HG02943 (cell line): Measurements from ENCODE around the gene TEAD2.

Source experiments
- ATAC-seq: cut with Tn5 transposase; IDR thresholded peaks from one replicate; pipeline ENCODE4 v1.9.1; 2021; ENCODE audit warnings: mild to moderate bottlenecking, low read depth, moderate library complexity; ENCODE audit not compliant: unreplicated experiment

The TEAD2 gene

DNA sequence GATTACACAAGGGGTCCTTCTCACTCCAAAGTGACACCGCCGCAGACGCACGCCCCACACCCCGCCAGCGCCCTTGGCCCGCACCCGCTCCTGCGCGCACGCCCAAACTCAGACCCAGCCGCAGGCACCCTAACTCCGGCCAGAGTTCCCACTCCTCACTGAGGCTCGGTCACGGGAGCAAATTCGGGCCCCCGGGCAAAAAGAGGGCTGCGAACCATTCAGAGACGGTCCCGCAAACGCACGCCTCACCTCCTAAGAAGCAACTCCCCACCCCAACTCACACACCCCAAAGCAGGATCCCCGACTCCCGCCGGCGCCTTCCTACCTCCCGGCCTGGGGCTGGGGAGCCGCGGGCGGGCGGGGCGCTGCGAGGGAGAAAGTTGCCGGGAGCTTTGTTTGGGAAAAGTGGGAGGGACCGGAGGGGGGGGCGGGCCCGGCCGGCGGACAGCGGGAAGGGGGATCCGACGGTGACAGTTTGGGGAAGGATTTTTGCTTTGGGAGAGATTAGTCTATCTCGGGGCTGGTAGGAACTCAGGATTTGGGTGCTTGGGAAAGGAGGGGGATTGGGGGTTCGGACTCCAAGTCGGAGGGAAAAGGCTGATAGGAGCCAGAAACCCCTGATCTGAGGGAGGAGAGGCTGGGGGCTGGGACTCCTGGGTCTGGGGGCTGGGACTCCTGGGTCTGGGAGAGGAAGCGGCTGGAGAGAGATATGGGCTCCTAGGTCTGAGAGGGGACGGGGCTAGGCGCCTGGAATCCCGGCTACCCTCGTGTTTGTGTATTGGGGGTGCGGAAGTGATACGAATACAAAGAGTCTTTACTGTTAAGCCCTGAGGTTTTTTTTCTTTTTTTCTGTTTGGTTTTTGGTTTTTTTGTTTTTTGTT, at the start of gene TEAD2:
Gene TEAD2 (minus strand): TSS at position 369 of the 881 bp plus-strand sequence. CDS start 2,341 bp downstream, outside the sequence.
- no peak for ATAC-seq

DNA sequence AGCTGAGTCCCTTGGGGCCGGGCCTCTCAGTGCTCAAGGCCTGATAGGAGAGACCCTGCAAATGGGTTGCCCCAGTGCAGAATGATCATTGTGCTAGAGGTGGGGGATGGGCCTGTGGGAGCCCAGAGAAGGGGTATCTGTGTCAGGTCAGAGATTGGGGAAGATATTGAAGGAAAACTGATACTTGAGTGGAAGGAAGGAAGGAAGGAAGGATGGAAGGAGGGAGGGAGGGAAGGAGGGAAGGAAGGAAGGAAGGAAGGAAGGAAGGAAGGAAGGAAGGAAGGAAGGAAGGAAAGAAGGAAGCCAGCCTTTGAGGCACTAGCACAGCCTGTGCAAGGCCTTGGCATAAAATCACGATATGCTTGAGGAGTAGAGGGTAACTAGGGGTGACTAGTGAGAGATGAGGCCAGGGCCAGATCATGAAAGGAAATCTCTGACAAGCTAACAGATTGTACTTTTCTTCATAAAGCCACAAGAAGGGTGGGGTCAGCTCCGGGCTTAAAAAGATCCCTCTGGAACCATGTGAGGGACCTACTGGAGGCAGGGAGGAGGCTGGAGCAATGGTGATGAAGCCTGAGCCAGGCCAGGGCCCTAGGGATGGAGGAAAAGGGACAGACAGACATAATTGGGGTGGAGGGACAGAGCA, 49.6 kb upstream of the TEAD2 start:
- no peak for ATAC-seq

GRCh38 chr19:49409441-49410029, 47.3 kb upstream of the TEAD2 start:
- no peak for ATAC-seq

GRCh38 chr19:49408816-49409440, 46.7 kb upstream of the TEAD2 start:
- no peak for ATAC-seq

DNA sequence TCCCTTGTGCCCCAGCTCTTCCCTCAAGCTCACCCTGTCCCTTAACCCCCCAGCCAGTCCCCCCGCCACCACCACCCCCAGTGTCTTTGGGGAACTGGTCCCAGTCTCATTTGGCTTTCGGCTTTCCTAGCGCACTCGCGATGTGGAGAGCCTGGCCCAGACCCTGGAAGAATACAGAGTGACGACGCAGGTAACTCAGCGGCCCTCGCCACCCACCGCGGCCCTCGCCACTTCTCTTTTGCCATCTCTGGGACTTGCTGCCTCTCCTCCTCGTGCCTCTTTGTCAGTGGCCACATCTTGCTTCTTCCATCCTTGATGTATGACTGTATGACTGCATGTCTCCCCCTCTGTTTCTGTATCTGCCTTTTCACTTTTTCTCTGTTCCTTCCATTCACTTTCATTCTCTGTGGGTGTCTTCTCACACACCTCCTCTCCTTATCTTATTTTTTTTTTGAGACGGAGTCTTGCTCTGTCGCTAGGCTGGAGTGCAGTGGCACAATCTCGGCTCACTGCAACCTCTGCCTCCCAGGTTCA, 45.3 kb upstream of the TEAD2 start:
- ATAC-seq, result no peak

DNA sequence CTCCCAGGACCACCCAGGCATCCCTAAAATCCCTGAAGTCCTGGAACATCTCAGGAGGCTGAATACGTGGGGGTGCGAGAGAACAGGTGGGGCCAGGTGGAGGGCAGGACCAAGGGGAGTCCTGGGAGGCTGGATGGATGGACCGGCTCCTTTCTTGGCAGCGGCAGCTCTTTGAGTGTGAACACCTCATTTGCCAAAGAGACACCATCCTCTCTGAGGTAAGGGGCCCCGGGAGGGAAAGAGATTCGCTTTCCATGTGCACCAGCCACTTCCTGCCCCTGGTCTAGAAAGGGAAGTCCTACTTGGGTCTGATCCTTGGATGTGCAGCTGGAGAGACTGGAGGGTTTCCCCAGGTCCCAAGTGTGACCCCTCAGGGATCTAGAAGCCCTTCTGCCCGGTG, 44.9 kb upstream of the TEAD2 start:
- no peak for ATAC-seq

DNA sequence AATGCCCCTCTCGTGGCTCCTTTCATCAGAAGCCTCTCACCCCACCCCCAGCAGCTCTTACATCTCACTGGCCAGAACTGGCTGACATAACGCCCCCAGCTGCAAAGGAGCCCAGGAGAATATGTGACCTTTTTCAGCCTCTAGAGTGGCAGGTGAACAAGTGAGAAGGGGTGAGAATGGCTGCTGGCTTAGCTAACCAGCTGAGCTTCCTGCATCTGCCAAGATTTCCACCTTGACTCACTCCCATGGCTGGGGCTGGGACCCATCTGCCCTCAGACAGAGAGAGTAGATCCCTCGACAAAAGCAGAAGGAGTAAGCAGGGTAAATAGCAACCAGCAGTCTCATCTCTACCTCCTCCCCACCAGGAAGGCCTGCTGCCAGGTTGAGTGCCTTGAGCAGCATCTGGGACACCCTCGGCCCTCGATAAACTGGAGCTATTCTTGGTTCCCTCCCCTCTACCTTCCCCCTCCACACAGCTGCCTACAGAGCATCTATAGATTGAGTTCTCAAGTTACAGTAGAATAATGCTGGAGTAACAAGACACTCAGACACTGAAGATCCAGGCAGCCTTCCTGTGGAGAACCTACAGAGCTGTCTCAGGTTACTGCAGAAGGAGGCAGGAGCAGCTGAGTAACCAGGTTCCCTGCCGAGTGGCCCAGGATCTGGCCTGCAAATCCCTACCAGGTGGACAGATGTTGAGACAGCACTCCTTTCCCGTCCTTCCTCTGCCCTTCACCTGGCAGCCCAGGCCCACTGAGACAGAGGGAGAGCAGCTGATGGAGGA, 41.4 kb upstream of the TEAD2 start:
- no peak for ATAC-seq

- no peak for ATAC-seq
Measured at GRCh38 chr19:49400029-49400428, 37.8 kb upstream of the TEAD2 start.

DNA sequence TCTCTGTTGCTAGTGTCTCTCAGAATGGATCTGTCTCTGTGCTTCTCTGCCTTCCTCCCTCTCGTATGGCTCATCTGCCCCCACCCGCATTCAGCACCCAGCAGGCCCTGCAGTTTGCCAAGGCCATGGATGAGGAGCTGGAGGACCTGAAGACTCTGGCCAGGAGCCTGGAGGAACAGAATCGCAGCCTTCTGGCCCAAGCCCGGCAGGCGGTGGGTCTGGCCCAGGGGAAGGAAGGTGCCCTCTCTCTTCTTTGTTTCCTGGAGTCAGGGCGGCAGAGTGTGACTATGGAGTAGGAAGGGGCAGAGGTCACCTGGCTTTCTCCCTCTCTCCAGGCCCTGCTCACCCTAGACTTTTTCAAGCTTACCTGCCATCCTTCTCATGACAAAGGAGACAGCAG, 36.7 kb upstream of the TEAD2 start:
- no peak for ATAC-seq

DNA sequence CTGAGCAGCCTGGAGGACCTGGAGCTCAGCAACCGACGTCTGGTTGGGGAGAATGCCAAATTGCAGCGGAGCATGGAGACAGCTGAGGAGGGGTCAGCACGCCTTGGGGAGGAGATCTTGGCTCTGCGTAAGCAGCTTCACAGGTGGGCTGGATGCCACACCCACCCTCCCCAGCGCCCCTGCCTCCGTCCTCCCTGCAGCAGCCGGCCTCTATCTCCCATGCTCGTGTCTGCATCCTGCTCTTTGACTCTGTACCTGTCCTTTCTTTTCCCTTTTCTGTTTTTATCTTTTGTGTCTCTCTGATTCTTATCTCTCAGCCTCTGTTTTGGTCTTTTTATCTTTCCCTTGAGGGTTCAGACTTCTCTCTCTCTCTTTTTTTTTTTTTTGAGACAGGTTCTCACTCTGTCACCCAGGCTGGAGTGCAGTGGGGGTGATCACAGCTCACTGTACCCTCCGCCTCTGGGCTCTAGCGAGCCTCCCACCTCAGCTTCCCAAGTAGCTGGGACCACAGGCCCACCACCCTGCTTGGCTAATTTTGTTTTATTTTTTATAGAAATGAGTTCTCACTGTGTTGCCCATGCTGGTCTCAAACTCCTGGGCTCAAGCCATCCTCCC, 35.9 kb upstream of the TEAD2 start:
- no peak for ATAC-seq

- no peak for ATAC-seq
Measured at GRCh38 chr19:49396738-49397505, 34.7 kb upstream of the TEAD2 start.

- ATAC-seq, result no peak
Measured at GRCh38 chr19:49395581-49396407, 33.6 kb upstream of the TEAD2 start.

DNA sequence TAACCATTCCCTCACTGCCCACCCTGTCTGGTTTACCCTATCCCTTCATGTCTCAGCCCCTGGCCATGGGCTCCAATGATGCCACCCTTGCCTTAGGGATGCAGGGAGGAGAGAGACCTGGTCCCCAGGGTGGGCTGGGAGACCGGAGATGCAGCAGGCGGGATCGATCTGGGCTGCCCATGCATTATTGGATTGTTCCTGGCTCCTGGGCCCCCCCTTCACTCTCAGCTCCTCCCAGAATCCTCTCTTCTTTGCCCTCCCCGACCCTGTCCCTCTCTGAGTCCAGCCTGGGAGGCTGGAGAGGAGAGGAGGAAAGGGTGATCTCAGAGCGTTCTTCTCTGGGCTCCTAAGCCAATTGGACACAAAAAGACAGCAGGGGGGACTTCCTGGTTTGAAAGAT, 31.7 kb upstream of the TEAD2 start:
- ATAC-seq, result no peak

DNA sequence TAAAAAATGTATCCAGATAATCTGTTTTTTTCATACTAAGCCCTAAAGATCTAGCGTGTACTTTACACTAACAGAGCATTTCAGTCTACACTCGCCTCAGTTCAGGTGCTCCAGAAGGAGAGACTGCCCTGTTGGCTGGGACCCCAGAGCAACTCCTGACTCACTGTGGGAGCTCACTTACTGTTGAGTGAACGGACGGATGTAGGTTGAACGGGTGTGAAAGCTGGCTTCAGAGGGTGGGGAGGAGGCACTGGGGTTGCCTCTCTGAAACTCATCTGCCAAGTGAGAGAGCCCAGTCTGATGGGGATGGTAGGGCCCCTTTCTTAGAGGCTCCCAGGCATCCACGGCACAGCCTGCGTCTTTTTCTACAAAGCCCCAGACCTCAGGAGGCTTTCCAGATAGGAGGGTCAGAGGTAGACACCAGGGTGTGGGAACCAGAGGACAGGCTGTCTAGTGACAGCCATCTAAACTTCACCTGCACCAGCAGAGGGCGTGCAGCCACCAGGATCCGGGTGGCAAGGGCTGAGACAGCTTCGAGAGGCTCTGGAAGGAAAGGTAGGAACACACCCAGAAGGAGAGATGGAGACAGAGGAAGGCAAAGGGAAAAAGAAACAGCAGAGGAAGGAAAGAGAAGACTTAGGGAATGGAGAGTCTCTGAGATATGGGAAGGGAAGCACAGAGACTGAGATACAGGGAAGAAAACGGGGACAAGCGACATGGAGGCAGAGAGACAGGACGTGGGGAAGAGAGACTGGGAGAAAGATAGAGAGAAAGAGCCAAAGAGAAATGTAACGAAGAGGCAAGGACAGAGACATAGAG, 29.6 kb upstream of the TEAD2 start:
- ATAC-seq, result no peak

DNA sequence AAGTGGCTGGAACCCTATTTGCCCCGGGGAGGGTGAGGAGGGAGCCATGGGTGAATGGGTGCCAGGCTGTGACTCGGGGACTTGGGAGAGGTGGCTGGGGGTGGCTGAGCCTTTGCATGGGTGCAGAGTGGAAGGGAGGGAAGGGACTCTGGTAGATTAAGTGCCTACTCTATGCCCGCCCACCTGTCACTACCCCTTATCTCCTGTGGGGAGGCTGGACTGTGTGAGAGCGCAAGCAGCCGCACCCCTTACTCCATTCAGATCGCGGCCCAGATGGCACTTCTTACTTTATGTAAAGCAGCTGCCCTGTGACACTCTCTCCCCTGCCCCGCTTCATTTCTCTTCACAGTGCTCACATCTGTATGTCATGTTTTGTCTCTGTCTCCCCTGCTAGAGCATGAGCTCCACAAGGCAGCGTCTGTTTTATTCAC, 28.7 kb upstream of the TEAD2 start:
- no peak for ATAC-seq

- ATAC-seq, result no peak
Measured at GRCh38 chr19:49390131-49390928, 28.1 kb upstream of the TEAD2 start.
